Tibial artery (tissue), 4 donors: ENCODE results near the gene EIF2B2.

Source experiments
- DNase-seq, 2 donors: peaks; one replicate each; pipeline ENCODE4 v3.0.0-alpha.2; 2019
- H3K27ac ChIP-seq, 2 donors: fragments of 200-600 bp; sonication (generic) in 1 of 2; 1 replicate in 1 of 2; 2 replicates in 1 of 2; pipeline ENCODE4 v1.5.1; 2018 to 2019; ENCODE audit warnings: mild to moderate bottlenecking in 1 of 2
- H3K27me3 ChIP-seq, 2 donors: fragments of 200-600 bp; sonication (generic) in 1 of 2; one replicate each; pipeline versions ENCODE4 v1.5.1 to v1.6.0; 2016 to 2019
- H3K36me3 ChIP-seq, 3 donors: fragments of 200-600 bp; sonication (generic) in 2 of 3; one replicate each; pipeline ENCODE4 v1.5.1; 2016 to 2019; ENCODE audit warnings: mild to moderate bottlenecking in 2 of 3
- H3K4me1 ChIP-seq, 4 donors: fragments of 200-600 bp; sonication (generic) in 2 of 4; 1 replicate in 3 of 4; 2 replicates in 1 of 4; pipeline ENCODE4 v1.5.1; 2016 to 2019
- H3K4me3 ChIP-seq, 2 donors: fragments of 200-600 bp; sonication (generic) in 1 of 2; 1 replicate in 1 of 2; 2 replicates in 1 of 2; pipeline ENCODE4 v1.5.1; 2018 to 2019; ENCODE audit warnings: mild to moderate bottlenecking in 2 of 2
- H3K9me3 ChIP-seq, 3 donors: fragments of 200-600 bp; sonication (generic) in 1 of 3; one replicate each; pipeline ENCODE4 v1.5.1; 2016 to 2019
- CTCF ChIP-seq, 2 experiments: fragments of 200-600 bp in 1 of 2; fragments of 450-650 bp in 1 of 2; IDR thresholded peaks; one replicate each; pipeline ENCODE4 v1.5.1; 2017 to 2019; ENCODE audit warnings: antibody characterized with exemption in 2 of 2, mild to moderate bottlenecking in 1 of 2, moderate library complexity in 1 of 2
- intact Hi-C: fragments of 100-400 bp; cut with DNase I; formaldehyde crosslinking; loops from one replicate; pipeline ENCODE4 v1.15.0; 2023; ENCODE audit warnings: low total_unique reads

Gene EIF2B2

DNA sequence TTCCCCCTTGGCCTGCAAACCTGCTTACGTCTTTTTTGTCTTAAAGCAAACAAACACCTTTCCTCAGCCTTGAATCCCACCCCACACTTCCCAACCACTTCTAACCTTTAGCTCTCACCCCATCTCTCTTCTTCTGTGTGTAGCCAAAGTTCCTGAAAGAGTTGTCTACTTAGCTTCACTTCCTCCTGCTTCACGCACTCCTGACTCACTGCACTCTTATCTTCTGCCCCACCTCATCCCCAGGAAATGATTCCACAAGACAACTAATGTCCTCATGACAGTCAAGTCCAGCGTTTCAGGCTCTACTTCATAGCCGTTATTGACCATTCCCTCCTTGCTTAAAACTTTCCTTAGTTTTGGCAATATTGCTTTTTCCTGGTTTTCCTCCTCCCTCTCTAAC is 22.4 kb downstream of the EIF2B2 start:
- TF ChIP-seq CTCF (IDR thresholded peaks at IDR 0.05): no peak
- DNase-seq: no peak

DNA sequence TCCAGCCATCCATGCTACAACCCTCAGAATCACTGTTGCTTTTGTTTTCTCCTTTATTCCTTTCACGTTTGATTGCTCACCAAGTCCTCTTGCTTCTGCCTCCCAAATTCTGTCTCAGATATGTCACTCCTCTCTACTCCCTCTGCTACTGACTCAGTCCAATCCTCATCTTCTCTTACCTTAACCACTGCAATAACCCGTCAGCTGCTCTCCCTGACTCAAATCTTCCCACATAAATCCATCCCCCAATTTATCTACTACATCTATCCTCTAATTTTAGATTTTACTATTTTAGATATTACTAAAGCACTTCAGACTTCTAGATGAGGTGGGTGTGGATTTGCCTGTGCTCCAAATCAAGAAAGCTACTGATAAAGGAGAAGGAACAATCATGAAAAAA is 23.2 kb downstream of the EIF2B2 start:
- H3K9me3 ChIP-seq: no peaks in the 10 kb centered on the region
- H3K4me1 ChIP-seq: no peaks in the 10 kb centered on the region
- no peak overlapping the region for H3K27ac ChIP-seq
- intact Hi-C loops: no loop called here
- H3K4me3 ChIP-seq: no peak overlapping the region
- TF ChIP-seq CTCF (IDR thresholded peaks at IDR 0.05): no peak
- H3K27me3 ChIP-seq: no peaks in the 10 kb centered on the region
- no peak for DNase-seq
- H3K36me3 ChIP-seq: peaks cover 52 to 84% (median 62%) of the 10 kb centered on the region in 3 donors

More for the DNA sequence above, 22.4 kb downstream of the EIF2B2 start:
- no peaks in the 10 kb centered on the region for H3K4me1 ChIP-seq
- peaks cover 52 to 84% (median 62%) of the 10 kb centered on the region in 3 donors for H3K36me3 ChIP-seq
- intact Hi-C loops: no loop called here
- H3K27ac ChIP-seq: no peak overlapping the region
- H3K4me3 ChIP-seq: no peak overlapping the region
- no peaks in the 10 kb centered on the region for H3K9me3 ChIP-seq
- no peaks in the 10 kb centered on the region for H3K27me3 ChIP-seq

DNA sequence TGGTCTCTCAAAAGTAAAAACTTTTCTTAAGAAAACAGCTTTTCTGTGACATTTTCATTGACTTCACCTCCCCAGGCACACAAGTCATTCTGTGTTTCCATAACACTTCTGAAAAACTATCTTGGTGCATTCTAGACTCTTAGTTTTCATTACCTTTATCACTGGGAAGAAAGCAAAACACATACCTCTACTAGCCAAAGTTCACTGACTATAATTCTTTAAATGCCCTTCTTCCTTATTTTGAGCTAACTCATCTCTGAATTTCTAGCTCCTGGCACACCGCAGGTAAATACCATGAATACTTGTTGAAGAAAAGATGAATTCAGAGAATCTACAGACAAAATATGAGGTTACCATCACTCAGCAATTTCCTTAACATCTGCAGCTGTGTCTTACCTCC is 27.4 kb downstream of the EIF2B2 start:
- Histone ChIP-seq H3K36me3 (peaks cover 64 to 79% (median 70%) of the 10 kb centered on the region in 3 donors), H3K9me3 (no peaks in the 10 kb centered on the region), H3K27me3 (no peaks in the 10 kb centered on the region), H3K27ac (no peak overlapping the region), H3K4me1 (peaks cover 0 to 4% (median 0%) of the 10 kb centered on the region in 4 donors), H3K4me3 (no peak overlapping the region)
- DNase-seq: no peak
- intact Hi-C loops: no loop called here
- TF ChIP-seq CTCF (IDR thresholded peaks at IDR 0.05): no peak

DNA sequence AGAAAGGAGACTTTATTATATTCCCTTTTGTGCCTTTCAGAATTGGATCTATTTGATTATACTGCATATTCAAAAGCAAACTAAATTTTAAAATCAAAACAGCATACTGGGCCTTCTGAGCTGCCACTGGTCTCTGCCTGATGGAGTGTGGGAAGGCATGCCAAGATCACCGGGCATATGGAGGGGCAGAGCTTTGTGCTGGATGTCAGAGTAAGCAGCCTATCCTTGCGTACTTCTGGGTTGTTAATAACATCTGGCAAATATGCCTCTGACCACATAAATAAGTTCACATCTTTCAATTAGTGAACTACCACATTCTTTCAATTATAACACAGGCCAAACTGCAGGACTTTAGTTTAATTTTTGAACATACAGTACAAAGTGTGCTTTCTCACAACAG is 30.2 kb downstream of the EIF2B2 start:
- Histone ChIP-seq H3K27me3 (no peaks in the 10 kb centered on the region), H3K36me3 (peaks cover 59 to 83% (median 65%) of the 10 kb centered on the region in 3 donors), H3K9me3 (no peaks in the 10 kb centered on the region), H3K4me1 (peaks cover 0 to 4% (median 0%) of the 10 kb centered on the region in 4 donors), H3K27ac (no peak overlapping the region), H3K4me3 (no peak overlapping the region)
- no peak for DNase-seq
- intact Hi-C loops: no loop called here
- no peak for TF ChIP-seq CTCF (IDR thresholded peaks at IDR 0.05)

GRCh38 chr14:75040507-75040906 is 37.8 kb downstream of the EIF2B2 start:
- Histone ChIP-seq H3K36me3 (peaks cover 20 to 64% (median 29%) of the 10 kb centered on the region in 3 donors), H3K27ac (no peak overlapping the region)
- intact Hi-C loops: no loop called here

More at GRCh38 chr14:75040507-75040906, 37.8 kb downstream of the EIF2B2 start:
- H3K27me3 ChIP-seq: no peaks in the 10 kb centered on the region
- H3K4me3 ChIP-seq: no peak overlapping the region
- DNase-seq: no peak
- no peak for TF ChIP-seq CTCF (IDR thresholded peaks at IDR 0.05)
- peaks cover 0 to 15% (median 12%) of the 10 kb centered on the region in 4 donors for H3K4me1 ChIP-seq
- no peaks in the 10 kb centered on the region for H3K9me3 ChIP-seq
